GM23338 (cell line): ENCODE measurements around the gene ADAM17. TPM values are rescaled to one million over a fixed set of nuclear protein-coding genes. Genes with fewer than 3 reads are reported as not detected.
"Not testable (repeated sequence)": the region's sequence is repeated elsewhere in the genome, so short reads cannot be mapped to it uniquely, and the experiment has no call there.

ENCODE experiments used
- ATAC-seq: fragments of 200-7000 bp; cut with Tn5 transposase; 3 replicates; pipeline ENCODE4 v1.9.1; 2020
- DNase-seq: peaks from one replicate; pipeline ENCODE4 v3.0.0-alpha.2; 2015; ENCODE audit warnings: low spot score
- H2AFZ ChIP-seq: fragments of 200-600 bp; sonication (generic); 2 replicates; pipeline ENCODE4 v1.8.0; 2016; ENCODE audit warnings: antibody characterized with exemption, mild to moderate bottlenecking, moderate library complexity
- H3F3A ChIP-seq: fragments of 200-600 bp; sonication (generic); replicated peaks from 2 replicates; pipeline ENCODE4 v1.8.0; 2017; ENCODE audit warnings: antibody characterized with exemption, mixed run types, low read depth
- H3K27ac ChIP-seq: fragments of 200-600 bp; sonication (generic); 2 replicates; pipeline ENCODE4 v1.6.1; 2016; ENCODE audit warnings: low read depth
- H3K27me3 ChIP-seq: fragments of 200-600 bp; sonication (generic); 2 replicates; pipeline ENCODE4 v1.8.0; 2016; ENCODE audit warnings: mild to moderate bottlenecking, mixed run types, moderate library complexity; ENCODE audit not compliant: insufficient read depth
- H3K36me3 ChIP-seq: fragments of 200-600 bp; sonication (generic); 2 replicates; pipeline ENCODE4 v1.8.0; 2016; ENCODE audit warnings: mild to moderate bottlenecking; ENCODE audit not compliant: insufficient read depth
- H3K4me1 ChIP-seq: fragments of 200-600 bp; sonication (generic); 2 replicates; pipeline ENCODE4 v1.8.0; 2016; ENCODE audit warnings: mild to moderate bottlenecking, moderate library complexity; ENCODE audit not compliant: insufficient read depth
- H3K4me2 ChIP-seq: fragments of 200-600 bp; sonication (generic); 2 replicates; pipeline ENCODE4 v1.7.1; 2017; ENCODE audit warnings: mixed run types
- H3K4me3 ChIP-seq: fragments of 200-600 bp; sonication (generic); 2 replicates; pipeline ENCODE4 v1.6.1; 2016; ENCODE audit warnings: mixed run types
- H3K79me2 ChIP-seq: fragments of 200-600 bp; sonication (generic); replicated peaks from 2 replicates; pipeline ENCODE4 v1.8.0; 2017; ENCODE audit warnings: mild to moderate bottlenecking; ENCODE audit not compliant: insufficient read depth
- H3K9me2 ChIP-seq: fragments of 200-600 bp; sonication (generic); 2 replicates; pipeline ENCODE4 v1.8.0; 2017; ENCODE audit not compliant: insufficient read depth
- H4K20me1 ChIP-seq: fragments of 200-600 bp; sonication (generic); replicated peaks from 2 replicates; pipeline ENCODE4 v1.8.0; 2017; ENCODE audit warnings: mild to moderate bottlenecking; ENCODE audit not compliant: insufficient read depth
- H3K27ac Mint-ChIP-seq: 2 replicates; pipeline ENCODE4 v1.8.0; 2020; ENCODE audit warnings: inconsistent platforms, mild to moderate bottlenecking, moderate library complexity, mixed read lengths
- H3K27me3 Mint-ChIP-seq: 3 replicates; pipeline ENCODE4 v1.8.0; 2022; ENCODE audit warnings: low read depth, mild to moderate bottlenecking, moderate library complexity, mixed read lengths, inconsistent platforms; ENCODE audit not compliant: insufficient read depth, poor library complexity
- H3K36me3 Mint-ChIP-seq: 3 replicates; pipeline ENCODE4 v1.8.0; 2021; ENCODE audit warnings: low read depth, mild to moderate bottlenecking, inconsistent platforms, moderate library complexity, mixed read lengths
- H3K4me1 Mint-ChIP-seq: 3 replicates; pipeline ENCODE4 v1.8.0; 2020; ENCODE audit warnings: mild to moderate bottlenecking, inconsistent platforms, mixed read lengths
- H3K4me3 Mint-ChIP-seq: 3 replicates; pipeline ENCODE4 v1.8.0; 2021; ENCODE audit warnings: moderate library complexity, mild to moderate bottlenecking, inconsistent platforms, mixed read lengths
- H3K9me3 Mint-ChIP-seq: 3 replicates; pipeline ENCODE4 v1.8.0; 2020; ENCODE audit warnings: moderate library complexity, mild to moderate bottlenecking, inconsistent platforms, mixed read lengths
- EZH2phosphoT487 ChIP-seq: fragments of 200-600 bp; sonication (generic); IDR thresholded peaks from one replicate; pipeline ENCODE4 v1.8.1; 2018; ENCODE audit warnings: antibody characterized with exemption; ENCODE audit not compliant: unreplicated experiment
- POLR2AphosphoS5 ChIP-seq: IDR thresholded peaks from 2 replicates; pipeline ENCODE4 v1.6.1; 2016; ENCODE audit warnings: antibody characterized with exemption, low read depth
- STAT1 ChIP-seq: IDR thresholded peaks from one replicate; pipeline ENCODE4 v1.6.1; 2016; ENCODE audit warnings: antibody characterized with exemption; ENCODE audit not compliant: unreplicated experiment
- ZNF114 ChIP-seq: fragments of 250-450 bp; sonication (Bioruptor Pico); IDR thresholded peaks from 2 replicates; pipeline ENCODE4 v1.5.0; 2020; ENCODE audit warnings: mild to moderate bottlenecking, moderate library complexity
- polyA plus RNA-seq: library from polyadenylated mRNA; unstranded; fragments of >200 nt; fragmentation: Nextera tagmentation; extraction: Ambion mirVana; gene quantifications from 2 replicates; pipeline ENCODE4 v1.2.1, GENCODE V29; 2016
- total RNA-seq: library from RNA; depleted of rRNA; stranded (reverse); fragments of >200 nt; shearing (Covaris generic); gene quantifications from 2 replicates; pipeline ENCODE4 v1.2.3, GENCODE V29; 2014
- TF ChIP-seq, protein P1 (sequence below): fragments of 250-450 bp; sonication (Bioruptor Pico); IDR thresholded peaks from 2 replicates; pipeline ENCODE4 v1.5.0; 2020; ENCODE audit warnings: mild to moderate bottlenecking, moderate library complexity
- TF ChIP-seq, protein P2 (sequence below): IDR thresholded peaks from 2 replicates; pipeline ENCODE4 v1.6.1; 2016; ENCODE audit warnings: antibody characterized with exemption
- TF ChIP-seq, protein P3 (sequence below), 2 experiments: fragments of 200-600 bp in 1 of 2; sonication (generic) in 1 of 2; conservative IDR thresholded peaks; 2 replicates each; pipeline versions ENCODE4 v1.5.1 to v1.6.1; 2016 to 2017; ENCODE audit warnings: antibody characterized with exemption in 2 of 2, low read depth in 2 of 2, mild to moderate bottlenecking in 2 of 2, moderate library complexity in 1 of 2
- TF ChIP-seq, protein P4 (sequence below): IDR thresholded peaks from one replicate; pipeline ENCODE4 v1.6.1; 2018; ENCODE audit warnings: antibody characterized with exemption; ENCODE audit not compliant: unreplicated experiment

Gene ADAM17
- total and polyA plus RNA-seq, 2 experiments from 2014 or later, result 8.3 to 23.5 TPM

DNA sequence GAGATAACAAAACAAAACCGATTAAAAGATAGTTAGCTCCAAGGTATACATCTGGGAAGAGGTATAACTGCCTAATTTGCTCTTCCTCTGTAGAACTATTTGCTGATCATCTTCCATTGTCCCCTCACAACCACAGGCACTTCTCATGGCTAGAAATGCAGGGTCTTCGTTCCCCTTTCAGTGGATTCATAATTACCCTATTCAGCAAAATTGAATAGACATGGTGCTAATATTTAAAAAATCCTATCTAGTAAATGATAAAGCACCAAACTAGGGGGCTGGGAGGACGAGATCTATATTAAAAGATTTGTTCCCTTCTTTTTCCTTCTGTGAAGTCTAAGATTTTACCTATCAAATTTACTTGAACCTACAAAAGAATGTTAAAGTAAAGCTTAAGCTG is 30.8 kb upstream of the ADAM17 start (continued):
- TF ChIP-seq EZH2phosphoT487 (no peak), ZNF114 (no peak)
- TF ChIP-seq, protein P1, sequence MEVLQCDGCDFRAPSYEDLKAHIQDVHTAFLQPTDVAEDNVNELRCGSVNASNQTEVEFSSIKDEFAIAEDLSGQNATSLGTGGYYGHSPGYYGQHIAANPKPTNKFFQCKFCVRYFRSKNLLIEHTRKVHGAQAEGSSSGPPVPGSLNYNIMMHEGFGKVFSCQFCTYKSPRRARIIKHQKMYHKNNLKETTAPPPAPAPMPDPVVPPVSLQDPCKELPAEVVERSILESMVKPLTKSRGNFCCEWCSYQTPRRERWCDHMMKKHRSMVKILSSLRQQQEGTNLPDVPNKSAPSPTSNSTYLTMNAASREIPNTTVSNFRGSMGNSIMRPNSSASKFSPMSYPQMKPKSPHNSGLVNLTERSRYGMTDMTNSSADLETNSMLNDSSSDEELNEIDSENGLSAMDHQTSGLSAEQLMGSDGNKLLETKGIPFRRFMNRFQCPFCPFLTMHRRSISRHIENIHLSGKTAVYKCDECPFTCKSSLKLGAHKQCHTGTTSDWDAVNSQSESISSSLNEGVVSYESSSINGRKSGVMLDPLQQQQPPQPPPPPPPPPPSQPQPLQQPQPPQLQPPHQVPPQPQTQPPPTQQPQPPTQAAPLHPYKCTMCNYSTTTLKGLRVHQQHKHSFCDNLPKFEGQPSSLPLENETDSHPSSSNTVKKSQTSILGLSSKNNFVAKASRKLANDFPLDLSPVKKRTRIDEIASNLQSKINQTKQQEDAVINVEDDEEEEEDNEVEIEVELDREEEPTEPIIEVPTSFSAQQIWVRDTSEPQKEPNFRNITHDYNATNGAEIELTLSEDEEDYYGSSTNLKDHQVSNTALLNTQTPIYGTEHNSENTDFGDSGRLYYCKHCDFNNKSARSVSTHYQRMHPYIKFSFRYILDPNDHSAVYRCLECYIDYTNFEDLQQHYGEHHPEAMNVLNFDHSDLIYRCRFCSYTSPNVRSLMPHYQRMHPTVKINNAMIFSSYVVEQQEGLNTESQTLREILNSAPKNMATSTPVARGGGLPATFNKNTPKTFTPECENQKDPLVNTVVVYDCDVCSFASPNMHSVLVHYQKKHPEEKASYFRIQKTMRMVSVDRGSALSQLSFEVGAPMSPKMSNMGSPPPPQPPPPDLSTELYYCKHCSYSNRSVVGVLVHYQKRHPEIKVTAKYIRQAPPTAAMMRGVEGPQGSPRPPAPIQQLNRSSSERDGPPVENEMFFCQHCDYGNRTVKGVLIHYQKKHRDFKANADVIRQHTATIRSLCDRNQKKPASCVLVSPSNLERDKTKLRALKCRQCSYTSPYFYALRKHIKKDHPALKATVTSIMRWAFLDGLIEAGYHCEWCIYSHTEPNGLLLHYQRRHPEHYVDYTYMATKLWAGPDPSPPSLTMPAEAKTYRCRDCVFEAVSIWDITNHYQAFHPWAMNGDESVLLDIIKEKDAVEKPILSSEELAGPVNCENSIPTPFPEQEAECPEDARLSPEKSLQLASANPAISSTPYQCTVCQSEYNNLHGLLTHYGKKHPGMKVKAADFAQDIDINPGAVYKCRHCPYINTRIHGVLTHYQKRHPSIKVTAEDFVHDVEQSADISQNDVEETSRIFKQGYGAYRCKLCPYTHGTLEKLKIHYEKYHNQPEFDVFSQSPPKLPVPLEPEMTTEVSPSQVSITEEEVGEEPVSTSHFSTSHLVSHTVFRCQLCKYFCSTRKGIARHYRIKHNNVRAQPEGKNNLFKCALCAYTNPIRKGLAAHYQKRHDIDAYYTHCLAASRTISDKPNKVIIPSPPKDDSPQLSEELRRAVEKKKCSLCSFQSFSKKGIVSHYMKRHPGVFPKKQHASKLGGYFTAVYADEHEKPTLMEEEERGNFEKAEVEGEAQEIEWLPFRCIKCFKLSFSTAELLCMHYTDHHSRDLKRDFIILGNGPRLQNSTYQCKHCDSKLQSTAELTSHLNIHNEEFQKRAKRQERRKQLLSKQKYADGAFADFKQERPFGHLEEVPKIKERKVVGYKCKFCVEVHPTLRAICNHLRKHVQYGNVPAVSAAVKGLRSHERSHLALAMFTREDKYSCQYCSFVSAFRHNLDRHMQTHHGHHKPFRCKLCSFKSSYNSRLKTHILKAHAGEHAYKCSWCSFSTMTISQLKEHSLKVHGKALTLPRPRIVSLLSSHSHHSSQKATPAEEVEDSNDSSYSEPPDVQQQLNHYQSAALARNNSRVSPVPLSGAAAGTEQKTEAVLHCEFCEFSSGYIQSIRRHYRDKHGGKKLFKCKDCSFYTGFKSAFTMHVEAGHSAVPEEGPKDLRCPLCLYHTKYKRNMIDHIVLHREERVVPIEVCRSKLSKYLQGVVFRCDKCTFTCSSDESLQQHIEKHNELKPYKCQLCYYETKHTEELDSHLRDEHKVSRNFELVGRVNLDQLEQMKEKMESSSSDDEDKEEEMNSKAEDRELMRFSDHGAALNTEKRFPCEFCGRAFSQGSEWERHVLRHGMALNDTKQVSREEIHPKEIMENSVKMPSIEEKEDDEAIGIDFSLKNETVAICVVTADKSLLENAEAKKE (CRISPR knock-in tag), result no peak
- TF ChIP-seq, protein P2, sequence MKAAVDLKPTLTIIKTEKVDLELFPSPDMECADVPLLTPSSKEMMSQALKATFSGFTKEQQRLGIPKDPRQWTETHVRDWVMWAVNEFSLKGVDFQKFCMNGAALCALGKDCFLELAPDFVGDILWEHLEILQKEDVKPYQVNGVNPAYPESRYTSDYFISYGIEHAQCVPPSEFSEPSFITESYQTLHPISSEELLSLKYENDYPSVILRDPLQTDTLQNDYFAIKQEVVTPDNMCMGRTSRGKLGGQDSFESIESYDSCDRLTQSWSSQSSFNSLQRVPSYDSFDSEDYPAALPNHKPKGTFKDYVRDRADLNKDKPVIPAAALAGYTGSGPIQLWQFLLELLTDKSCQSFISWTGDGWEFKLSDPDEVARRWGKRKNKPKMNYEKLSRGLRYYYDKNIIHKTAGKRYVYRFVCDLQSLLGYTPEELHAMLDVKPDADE, result no peak

DNA sequence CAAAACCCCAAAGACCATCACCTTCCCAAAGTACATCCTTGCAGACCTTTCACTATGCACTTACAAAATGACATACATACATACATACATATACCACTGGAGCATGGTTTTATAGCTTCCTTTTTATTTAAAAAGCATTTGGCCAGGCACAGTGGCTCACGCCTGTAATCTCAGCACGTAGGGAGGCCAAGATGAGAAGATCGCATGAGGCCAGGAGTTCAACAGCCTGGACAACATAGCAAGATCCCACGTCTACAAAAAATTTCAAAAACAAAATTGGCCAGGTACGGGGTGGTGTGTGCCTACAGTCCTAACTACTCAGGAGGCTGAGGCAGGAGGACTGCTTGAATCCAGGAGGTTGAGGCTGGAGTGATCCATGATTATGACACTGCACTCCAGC is 29.9 kb upstream of the ADAM17 start:
- H2AFZ ChIP-seq, result no peak overlapping the region
- H3K27me3 ChIP-seq, result no peaks in the 10 kb centered on the region
- peaks cover 19% of the 10 kb centered on the region for H4K20me1 ChIP-seq
- Mint-ChIP-seq H3K27me3 (no peaks in the 10 kb centered on the region), H3K4me3 (no peak overlapping the region), H3K9me3 (no peaks in the 10 kb centered on the region), H3K4me1 (no peaks in the 10 kb centered on the region), H3K36me3 (peaks cover 57% of the 10 kb centered on the region), H3K27ac (no peak overlapping the region)
- H3K27ac ChIP-seq, result no peak overlapping the region
- no peak overlapping the region for H3K4me2 ChIP-seq
- no peak for TF ChIP-seq ZNF114
- TF ChIP-seq, protein P3, sequence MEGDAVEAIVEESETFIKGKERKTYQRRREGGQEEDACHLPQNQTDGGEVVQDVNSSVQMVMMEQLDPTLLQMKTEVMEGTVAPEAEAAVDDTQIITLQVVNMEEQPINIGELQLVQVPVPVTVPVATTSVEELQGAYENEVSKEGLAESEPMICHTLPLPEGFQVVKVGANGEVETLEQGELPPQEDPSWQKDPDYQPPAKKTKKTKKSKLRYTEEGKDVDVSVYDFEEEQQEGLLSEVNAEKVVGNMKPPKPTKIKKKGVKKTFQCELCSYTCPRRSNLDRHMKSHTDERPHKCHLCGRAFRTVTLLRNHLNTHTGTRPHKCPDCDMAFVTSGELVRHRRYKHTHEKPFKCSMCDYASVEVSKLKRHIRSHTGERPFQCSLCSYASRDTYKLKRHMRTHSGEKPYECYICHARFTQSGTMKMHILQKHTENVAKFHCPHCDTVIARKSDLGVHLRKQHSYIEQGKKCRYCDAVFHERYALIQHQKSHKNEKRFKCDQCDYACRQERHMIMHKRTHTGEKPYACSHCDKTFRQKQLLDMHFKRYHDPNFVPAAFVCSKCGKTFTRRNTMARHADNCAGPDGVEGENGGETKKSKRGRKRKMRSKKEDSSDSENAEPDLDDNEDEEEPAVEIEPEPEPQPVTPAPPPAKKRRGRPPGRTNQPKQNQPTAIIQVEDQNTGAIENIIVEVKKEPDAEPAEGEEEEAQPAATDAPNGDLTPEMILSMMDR (conservative IDR thresholded peaks at IDR 0.05; ENCODE audit: low read depth in 2 of 2), result no peak
- no peak for TF ChIP-seq STAT1
- TF ChIP-seq EZH2phosphoT487, result no peak
- TF ChIP-seq, protein P4, sequence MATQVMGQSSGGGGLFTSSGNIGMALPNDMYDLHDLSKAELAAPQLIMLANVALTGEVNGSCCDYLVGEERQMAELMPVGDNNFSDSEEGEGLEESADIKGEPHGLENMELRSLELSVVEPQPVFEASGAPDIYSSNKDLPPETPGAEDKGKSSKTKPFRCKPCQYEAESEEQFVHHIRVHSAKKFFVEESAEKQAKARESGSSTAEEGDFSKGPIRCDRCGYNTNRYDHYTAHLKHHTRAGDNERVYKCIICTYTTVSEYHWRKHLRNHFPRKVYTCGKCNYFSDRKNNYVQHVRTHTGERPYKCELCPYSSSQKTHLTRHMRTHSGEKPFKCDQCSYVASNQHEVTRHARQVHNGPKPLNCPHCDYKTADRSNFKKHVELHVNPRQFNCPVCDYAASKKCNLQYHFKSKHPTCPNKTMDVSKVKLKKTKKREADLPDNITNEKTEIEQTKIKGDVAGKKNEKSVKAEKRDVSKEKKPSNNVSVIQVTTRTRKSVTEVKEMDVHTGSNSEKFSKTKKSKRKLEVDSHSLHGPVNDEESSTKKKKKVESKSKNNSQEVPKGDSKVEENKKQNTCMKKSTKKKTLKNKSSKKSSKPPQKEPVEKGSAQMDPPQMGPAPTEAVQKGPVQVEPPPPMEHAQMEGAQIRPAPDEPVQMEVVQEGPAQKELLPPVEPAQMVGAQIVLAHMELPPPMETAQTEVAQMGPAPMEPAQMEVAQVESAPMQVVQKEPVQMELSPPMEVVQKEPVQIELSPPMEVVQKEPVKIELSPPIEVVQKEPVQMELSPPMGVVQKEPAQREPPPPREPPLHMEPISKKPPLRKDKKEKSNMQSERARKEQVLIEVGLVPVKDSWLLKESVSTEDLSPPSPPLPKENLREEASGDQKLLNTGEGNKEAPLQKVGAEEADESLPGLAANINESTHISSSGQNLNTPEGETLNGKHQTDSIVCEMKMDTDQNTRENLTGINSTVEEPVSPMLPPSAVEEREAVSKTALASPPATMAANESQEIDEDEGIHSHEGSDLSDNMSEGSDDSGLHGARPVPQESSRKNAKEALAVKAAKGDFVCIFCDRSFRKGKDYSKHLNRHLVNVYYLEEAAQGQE, result no peak
- no peak for TF ChIP-seq POLR2AphosphoS5
- H3K4me3 ChIP-seq, result no peak overlapping the region
- no peaks in the 10 kb centered on the region for H3F3A ChIP-seq
- H3K4me1 ChIP-seq, result no peaks in the 10 kb centered on the region
- H3K79me2 ChIP-seq, result peaks cover 43% of the 10 kb centered on the region
- DNase-seq, result no peak
- H3K36me3 ChIP-seq, result peaks cover 27% of the 10 kb centered on the region
- ATAC-seq, result no peak
- no peaks in the 10 kb centered on the region for H3K9me2 ChIP-seq

DNA sequence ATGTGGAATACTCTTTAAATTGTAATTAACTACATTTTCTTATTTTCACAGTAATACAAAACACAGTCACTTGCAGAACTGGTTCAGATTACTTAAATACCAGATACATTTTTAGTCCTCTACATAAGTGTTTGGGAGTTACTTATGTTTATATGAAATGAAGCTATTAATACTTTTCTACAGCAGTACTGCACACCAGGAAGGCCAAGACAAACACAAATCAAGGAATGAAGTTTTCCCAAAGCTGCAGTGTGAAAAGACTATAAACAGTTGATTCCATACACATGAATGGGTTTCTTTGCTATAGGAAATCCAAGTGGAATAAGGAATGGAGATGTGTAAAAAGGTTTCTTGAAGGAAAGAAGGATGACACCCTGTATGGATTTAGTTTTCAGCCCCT is 29.3 kb upstream of the ADAM17 start:
- H3K4me3 ChIP-seq, H3K27ac ChIP-seq, H2AFZ ChIP-seq, H3K4me2 ChIP-seq, H3K27ac Mint-ChIP-seq, H3K4me1 ChIP-seq, ATAC-seq, H3K27me3 ChIP-seq, H3K4me1 Mint-ChIP-seq, H3F3A ChIP-seq, H3K9me3 Mint-ChIP-seq, H3K4me3 Mint-ChIP-seq, H3K9me2 ChIP-seq, H3K27me3 Mint-ChIP-seq, DNase-seq: not testable (repeated sequence)
- Histone ChIP-seq H4K20me1 (peaks cover 19% of the 10 kb centered on the region), H3K79me2 (peaks cover 38% of the 10 kb centered on the region; the same call in 1 of the 2 replicates), H3K36me3 (peaks cover 27% of the 10 kb centered on the region)
- peaks cover 52% of the 10 kb centered on the region for H3K36me3 Mint-ChIP-seq
